Keratinocyte (primary cell): ENCODE data around the gene CTRB2. TPM values are rescaled to one million over a fixed set of nuclear protein-coding genes. Genes with fewer than 3 reads are reported as not detected.

ENCODE experiments used
- DNase-seq: peaks from one replicate; pipeline ENCODE4 v3.0.0-alpha.2; 2011; ENCODE audit warnings: low read depth, missing footprints, low spot score
- FAIRE-seq: peaks from 2 replicates; lab custom pipeline; 2011; peaks lifted over from hg19 to GRCh38; lab: Jason Lieb, UNC
- H2AFZ ChIP-seq: 2 replicates; pipeline ENCODE4 v1.6.0; 2012; ENCODE audit warnings: low read length, control low read depth, inconsistent platforms; ENCODE audit not compliant: control insufficient read depth
- H3K27ac ChIP-seq: 2 replicates; pipeline ENCODE4 v1.5.1; 2011; ENCODE audit warnings: low read length; ENCODE audit not compliant: control insufficient read depth, insufficient read depth
- H3K27me3 ChIP-seq: 3 replicates; pipeline ENCODE4 v1.6.0; 2011; ENCODE audit warnings: low read length; ENCODE audit not compliant: control insufficient read depth, insufficient read depth; ENCODE audit errors: extremely low read depth
- H3K36me3 ChIP-seq, 2 experiments: 2 replicates in 1 of 2; 3 replicates in 1 of 2; pipeline ENCODE4 v1.5.1; 2011; ENCODE audit warnings: low read length in 2 of 2, mild to moderate bottlenecking in 1 of 2; ENCODE audit not compliant: control insufficient read depth in 2 of 2, insufficient read depth in 2 of 2; ENCODE audit errors: extremely low read depth in 1 of 2
- H3K4me1 ChIP-seq: 3 replicates; pipeline ENCODE4 v1.5.1; 2011; ENCODE audit warnings: low read length; ENCODE audit not compliant: control insufficient read depth, insufficient read depth; ENCODE audit errors: extremely low read depth
- H3K4me2 ChIP-seq: 3 replicates; pipeline ENCODE4 v1.6.0; 2011; ENCODE audit warnings: low read depth, low read length; ENCODE audit not compliant: control insufficient read depth, insufficient read depth; ENCODE audit errors: extremely low read depth
- H3K4me3 ChIP-seq, 3 experiments: fragments of 200-600 bp in 1 of 3; sonication (generic) in 1 of 3; 2 replicates in 2 of 3; 3 replicates in 1 of 3; pipeline ENCODE4 v1.5.1; 2011 to 2016; ENCODE audit warnings: low read length in 3 of 3, mild to moderate bottlenecking in 3 of 3, control low read depth in 2 of 3, inconsistent platforms in 1 of 3, low read depth in 1 of 3, mixed read lengths in 1 of 3, mixed run types in 1 of 3, moderate library complexity in 1 of 3; ENCODE audit not compliant: control insufficient read depth in 2 of 3, insufficient read depth in 2 of 3; ENCODE audit errors: extremely low read depth in 1 of 3
- H3K79me2 ChIP-seq: 2 replicates; pipeline ENCODE4 v1.6.0; 2012; ENCODE audit warnings: low read length; ENCODE audit not compliant: control insufficient read depth, insufficient read depth
- H3K9ac ChIP-seq: 3 replicates; pipeline ENCODE4 v1.6.0; 2011; ENCODE audit warnings: low read length; ENCODE audit not compliant: control insufficient read depth, insufficient read depth; ENCODE audit errors: extremely low read depth
- H3K9me1 ChIP-seq: 3 replicates; pipeline ENCODE4 v1.6.0; 2011; ENCODE audit warnings: low read length; ENCODE audit not compliant: control insufficient read depth, insufficient read depth; ENCODE audit errors: extremely low read depth
- H3K9me3 ChIP-seq: 2 replicates; pipeline ENCODE4 v1.5.1; 2012; ENCODE audit warnings: low read depth, low read length; ENCODE audit not compliant: control insufficient read depth
- H4K20me1 ChIP-seq: 3 replicates; pipeline ENCODE4 v1.6.0; 2011; ENCODE audit warnings: low read length; ENCODE audit not compliant: control insufficient read depth, insufficient read depth; ENCODE audit errors: extremely low read depth
- EZH2 ChIP-seq: IDR thresholded peaks from one replicate; pipeline ENCODE4 v1.6.1; 2012; ENCODE audit warnings: inconsistent platforms, mild to moderate bottlenecking, low read length, moderate library complexity
- dilution Hi-C: fragments of 300-500 bp; cut with MboI; formaldehyde crosslinking; loops from one replicate; pipeline ENCODE4 v1.7.0; 2020; ENCODE audit warnings: low sequenced_read_pairs; ENCODE audit not compliant: extremely low pct_ligation_motif_present
- polyA plus RNA-seq, 5 experiments: library from polyadenylated mRNA; depleted of rRNA in 3 of 5; stranded (reverse) in 3 of 5; stranded (forward) in 1 of 5; unstranded in 1 of 5; fragments of >200 nt; gene quantifications; 1 replicate in 1 of 5; 2 replicates in 3 of 5; 3 replicates in 1 of 5; pipeline versions ENCODE4 v1.2.1 to v1.2.3, GENCODE V29; 2011 to 2012; ENCODE audit warnings: missing spikeins in 2 of 5, low read depth in 1 of 5, low replicate concordance in 1 of 5
- TF ChIP-seq, protein P1 (sequence below), 3 experiments: IDR thresholded peaks in 1 of 3; conservative IDR thresholded peaks in 1 of 3; optimal IDR thresholded peaks in 1 of 3; 2 replicates in 2 of 3; 3 replicates in 1 of 3; pipeline versions ENCODE3 to v1.5.1; 2011; ENCODE audit warnings: low read length in 3 of 3, mild to moderate bottlenecking in 3 of 3, moderate library complexity in 2 of 3, control low read depth in 1 of 3, inconsistent platforms in 1 of 3; ENCODE audit not compliant: insufficient read depth in 2 of 3; ENCODE audit errors: extremely low read depth in 1 of 3

Gene CTRB2
- polyA plus RNA-seq, 1 donor (not counting 4 experiments of a cell fraction or from before 2014, with no cell fraction given), result not detected

GRCh38 chr16:75250809-75251279 lies 43.9 kb upstream of the CTRB2 start:
- H3K4me1 ChIP-seq, result peaks cover 77% of the 10 kb centered on the region
- H3K36me3 ChIP-seq, result peaks cover 2 to 17% of the 10 kb centered on the region in 2 experiments
- H3K4me2 ChIP-seq, result peak overlapping the region; percentile 93
- dilution Hi-C loops, result no loop called here
- no peak overlapping the region for H2AFZ ChIP-seq
- H3K27ac ChIP-seq, result peak overlapping the region; percentile 86
- H3K4me3 ChIP-seq, result peak overlapping the region; percentile 82 to 93 (median 88)
- H4K20me1 ChIP-seq, result peaks cover 30% of the 10 kb centered on the region
- H3K79me2 ChIP-seq, result peaks cover 92% of the 10 kb centered on the region
- DNase-seq (no peak), FAIRE-seq (no peak)
- peak overlapping the region; percentile 92 for H3K9ac ChIP-seq
- H3K9me1 ChIP-seq, result peaks cover 5% of the 10 kb centered on the region
- H3K27me3 ChIP-seq, result no peaks in the 10 kb centered on the region
- H3K9me3 ChIP-seq, result no peaks in the 10 kb centered on the region
- no peak for TF ChIP-seq EZH2
- TF ChIP-seq, protein P1, sequence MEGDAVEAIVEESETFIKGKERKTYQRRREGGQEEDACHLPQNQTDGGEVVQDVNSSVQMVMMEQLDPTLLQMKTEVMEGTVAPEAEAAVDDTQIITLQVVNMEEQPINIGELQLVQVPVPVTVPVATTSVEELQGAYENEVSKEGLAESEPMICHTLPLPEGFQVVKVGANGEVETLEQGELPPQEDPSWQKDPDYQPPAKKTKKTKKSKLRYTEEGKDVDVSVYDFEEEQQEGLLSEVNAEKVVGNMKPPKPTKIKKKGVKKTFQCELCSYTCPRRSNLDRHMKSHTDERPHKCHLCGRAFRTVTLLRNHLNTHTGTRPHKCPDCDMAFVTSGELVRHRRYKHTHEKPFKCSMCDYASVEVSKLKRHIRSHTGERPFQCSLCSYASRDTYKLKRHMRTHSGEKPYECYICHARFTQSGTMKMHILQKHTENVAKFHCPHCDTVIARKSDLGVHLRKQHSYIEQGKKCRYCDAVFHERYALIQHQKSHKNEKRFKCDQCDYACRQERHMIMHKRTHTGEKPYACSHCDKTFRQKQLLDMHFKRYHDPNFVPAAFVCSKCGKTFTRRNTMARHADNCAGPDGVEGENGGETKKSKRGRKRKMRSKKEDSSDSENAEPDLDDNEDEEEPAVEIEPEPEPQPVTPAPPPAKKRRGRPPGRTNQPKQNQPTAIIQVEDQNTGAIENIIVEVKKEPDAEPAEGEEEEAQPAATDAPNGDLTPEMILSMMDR (optimal IDR thresholded peaks at IDR 0.05 in 1 of 3, IDR thresholded peaks at IDR 0.05 in 1 of 3, conservative IDR thresholded peaks at IDR 0.05 in 1 of 3; ENCODE audit: extremely low read depth in 1 of 3, insufficient read depth in 2 of 3, low read length in 3 of 3), result no peak

- H3K9me3 ChIP-seq, result no peaks in the 10 kb centered on the region
- no peak for DNase-seq
These were observed 43.3 kb upstream of the CTRB2 start for GRCh38 chr16:75250089-75250808.

More at GRCh38 chr16:75250089-75250808, 43.3 kb upstream of the CTRB2 start:
- Histone ChIP-seq H4K20me1 (peaks cover 30% of the 10 kb centered on the region), H2AFZ (no peak overlapping the region), H3K4me3 (peak overlapping the region; percentile 82 to 93 (median 88)), H3K79me2 (peaks cover 94% of the 10 kb centered on the region), H3K36me3 (peaks cover 2 to 17% of the 10 kb centered on the region in 2 experiments), H3K9ac (peak overlapping the region; percentile 92), H3K4me1 (peaks cover 80% of the 10 kb centered on the region), H3K4me2 (peak overlapping the region; percentile 93), H3K9me1 (peaks cover 5% of the 10 kb centered on the region), H3K27ac (peak overlapping the region; percentile 86), H3K27me3 (no peaks in the 10 kb centered on the region)
- dilution Hi-C loops, result no loop called here
- TF ChIP-seq EZH2, result no peak
- TF ChIP-seq, protein P1 (optimal IDR thresholded peaks at IDR 0.05 in 1 of 3, IDR thresholded peaks at IDR 0.05 in 1 of 3, conservative IDR thresholded peaks at IDR 0.05 in 1 of 3; ENCODE audit: extremely low read depth in 1 of 3, insufficient read depth in 2 of 3, low read length in 3 of 3), result no peak
- FAIRE-seq, result no peak
